ENCODE data around the gene SLC36A1.
"Not testable (repeated sequence)": the region's sequence is repeated elsewhere in the genome, so short reads cannot be mapped to it uniquely, and the experiment has no call there.

The SLC36A1 gene

GRCh38 chr5:151487544-151487943 lies 40.1 kb downstream of the SLC36A1 start:
- DNase-seq: no peak

GRCh38 chr5:151490627-151491026 lies 43.2 kb downstream of the SLC36A1 start:
- DNase-seq: no peak

- no peak for DNase-seq
These were observed 43.7 kb downstream of the SLC36A1 start for GRCh38 chr5:151491062-151491461.

GRCh38 chr5:151492729-151493128 lies 45.3 kb downstream of the SLC36A1 start:
- DNase-seq: no peak

- DNase-seq: no peak
These were observed 46.3 kb downstream of the SLC36A1 start for GRCh38 chr5:151493665-151494064.

GRCh38 chr5:151495320-151495719 lies 47.9 kb downstream of the SLC36A1 start:
- no peak for DNase-seq

- no peak for DNase-seq
These were observed 48.7 kb downstream of the SLC36A1 start for GRCh38 chr5:151496041-151496484.

GRCh38 chr5:151497391-151498002 lies 50.1 kb downstream of the SLC36A1 start:
- no peak for DNase-seq

GRCh38 chr5:151498395-151499155 lies 51.2 kb downstream of the SLC36A1 start:
- DNase-seq: no peak

GRCh38 chr5:151499501-151500035 lies 52.2 kb downstream of the SLC36A1 start:
- no peak for DNase-seq

- DNase-seq: no peak
These were observed 56.6 kb downstream of the SLC36A1 start for GRCh38 chr5:151504006-151504405.

- not testable (repeated sequence) for DNase-seq
These were observed 60.9 kb downstream of the SLC36A1 start for GRCh38 chr5:151508308-151508707.

GRCh38 chr5:151509231-151509630 lies 61.8 kb downstream of the SLC36A1 start:
- no peak for DNase-seq

- no peak for DNase-seq
These were observed 62.4 kb downstream of the SLC36A1 start for GRCh38 chr5:151509836-151510235.

GRCh38 chr5:151517122-151517920 lies 69.9 kb downstream of the SLC36A1 start:
- no peak for DNase-seq

GRCh38 chr5:151520294-151520693 lies 72.9 kb downstream of the SLC36A1 start:
- no peak for DNase-seq

GRCh38 chr5:151522226-151522625 lies 74.8 kb downstream of the SLC36A1 start:
- no peak for DNase-seq

GRCh38 chr5:151523335-151523734 lies 75.9 kb downstream of the SLC36A1 start:
- no peak for DNase-seq

GRCh38 chr5:151528153-151528552 lies 80.8 kb downstream of the SLC36A1 start:
- DNase-seq: no peak

GRCh38 chr5:151528996-151529395 lies 81.6 kb downstream of the SLC36A1 start:
- no peak for DNase-seq

GRCh38 chr5:151531581-151531980 lies 84.2 kb downstream of the SLC36A1 start:
- DNase-seq: no peak

GRCh38 chr5:151532416-151532815 lies 85.0 kb downstream of the SLC36A1 start:
- no peak for DNase-seq

- DNase-seq: no peak
These were observed 86.9 kb downstream of the SLC36A1 start for GRCh38 chr5:151534350-151534749.
